Liver (tissue), 9 donors: ENCODE measurements around the gene C13orf42. TPM values are rescaled to one million over a fixed set of nuclear protein-coding genes. Genes with fewer than 3 reads are reported as not detected.

Experiments
- DNase-seq: peaks from one replicate; pipeline ENCODE4 v3.0.0-alpha.2; 2017; ENCODE audit warnings: low spot score
- H3K27ac ChIP-seq, 2 donors: one replicate each; pipeline ENCODE4 v1.7.0; 2013; ENCODE audit warnings: inconsistent platforms in 2 of 2, low read length in 2 of 2, control low read depth in 1 of 2, low read depth in 1 of 2, mild to moderate bottlenecking in 1 of 2
- H3K27me3 ChIP-seq, 4 donors: one replicate each; pipeline versions ENCODE4 v1.6.1 to v1.7.0; 2013; ENCODE audit warnings: low read length in 3 of 4, inconsistent platforms in 1 of 4, mild to moderate bottlenecking in 1 of 4, moderate library complexity in 1 of 4; ENCODE audit not compliant: control insufficient read depth in 4 of 4, insufficient read depth in 4 of 4
- H3K36me3 ChIP-seq, 4 donors: one replicate each; pipeline versions ENCODE4 v1.6.1 to v1.7.0; 2013; ENCODE audit warnings: low read length in 3 of 4, mild to moderate bottlenecking in 3 of 4, low read depth in 1 of 4, moderate library complexity in 1 of 4; ENCODE audit not compliant: control insufficient read depth in 4 of 4, insufficient read depth in 3 of 4
- H3K4me1 ChIP-seq, 4 donors: one replicate each; pipeline versions ENCODE4 v1.6.1 to v1.7.0; 2013; ENCODE audit warnings: low read length in 3 of 4, mild to moderate bottlenecking in 3 of 4, moderate library complexity in 1 of 4; ENCODE audit not compliant: control insufficient read depth in 4 of 4, insufficient read depth in 4 of 4
- H3K4me3 ChIP-seq, 3 donors: one replicate each; pipeline versions ENCODE4 v1.6.1 to v1.7.0; 2013; ENCODE audit warnings: low read length in 3 of 3, control low read depth in 1 of 3, low read depth in 1 of 3, mild to moderate bottlenecking in 1 of 3
- H3K9ac ChIP-seq, 2 donors: one replicate each; pipeline ENCODE4 v1.7.0; 2013; ENCODE audit warnings: low read length in 2 of 2, mild to moderate bottlenecking in 2 of 2, moderate library complexity in 2 of 2, control low read depth in 1 of 2, low read depth in 1 of 2
- H3K9me3 ChIP-seq, 4 donors: one replicate each; pipeline versions ENCODE4 v1.6.1 to v1.7.0; 2013; ENCODE audit warnings: low read length in 3 of 4; ENCODE audit not compliant: control insufficient read depth in 4 of 4
- ATF3 ChIP-seq: IDR thresholded peaks from 2 replicates; pipeline ENCODE4 v1.6.1; 2016; ENCODE audit warnings: antibody characterized with exemption
- CTCF ChIP-seq: fragments of 150-350 bp; IDR thresholded peaks from 2 replicates; pipeline ENCODE4 v1.5.1; 2017; ENCODE audit warnings: improper control_type of control experiment, low read depth, low read length; ENCODE audit not compliant: missing input control
- EGR1 ChIP-seq, 2 donors: IDR thresholded peaks; 2 replicates each; pipeline ENCODE4 v1.6.1; 2016 to 2018; ENCODE audit warnings: antibody characterized with exemption in 2 of 2, low read depth in 2 of 2
- FOXA1 ChIP-seq: IDR thresholded peaks from 2 replicates; pipeline ENCODE4 v1.6.1; 2016; ENCODE audit warnings: antibody characterized with exemption
- FOXA2 ChIP-seq: IDR thresholded peaks from 2 replicates; pipeline ENCODE4 v1.6.1; 2016; ENCODE audit warnings: antibody characterized with exemption
- GABPA ChIP-seq, 2 donors: IDR thresholded peaks in 1 of 2; conservative IDR thresholded peaks in 1 of 2; 2 replicates each; pipeline ENCODE4 v1.6.1; 2016; ENCODE audit warnings: antibody characterized with exemption in 2 of 2, mild to moderate bottlenecking in 1 of 2, moderate library complexity in 1 of 2
- HNF4A ChIP-seq, 2 donors: conservative IDR thresholded peaks; 2 replicates each; pipeline ENCODE4 v1.6.1; 2016; ENCODE audit warnings: antibody characterized with exemption in 2 of 2, mild to moderate bottlenecking in 2 of 2
- HNF4G ChIP-seq: IDR thresholded peaks from 2 replicates; pipeline ENCODE4 v1.6.1; 2016; ENCODE audit warnings: antibody characterized with exemption
- JUND ChIP-seq, 2 donors: IDR thresholded peaks; 2 replicates each; pipeline ENCODE4 v1.6.1; 2016; ENCODE audit warnings: antibody characterized with exemption in 2 of 2
- MAX ChIP-seq: IDR thresholded peaks from 2 replicates; pipeline ENCODE4 v1.6.1; 2016; ENCODE audit warnings: antibody characterized with exemption
- NR2F2 ChIP-seq: IDR thresholded peaks from 2 replicates; pipeline ENCODE4 v1.6.1; 2016; ENCODE audit warnings: antibody characterized with exemption
- RAD21 ChIP-seq, 2 donors: IDR thresholded peaks; 2 replicates each; pipeline ENCODE4 v1.6.1; 2016; ENCODE audit warnings: antibody characterized with exemption in 2 of 2, mild to moderate bottlenecking in 2 of 2
- REST ChIP-seq: IDR thresholded peaks from 2 replicates; pipeline ENCODE4 v1.6.1; 2016; ENCODE audit warnings: antibody characterized with exemption, mild to moderate bottlenecking
- RXRA ChIP-seq, 2 donors: IDR thresholded peaks; 2 replicates each; pipeline ENCODE4 v1.6.1; 2017 to 2018; ENCODE audit warnings: antibody characterized with exemption in 2 of 2, mild to moderate bottlenecking in 1 of 2
- TAF1 ChIP-seq: conservative IDR thresholded peaks from 2 replicates; pipeline ENCODE4 v1.6.1; 2016; ENCODE audit warnings: antibody characterized with exemption, mild to moderate bottlenecking
- YY1 ChIP-seq: IDR thresholded peaks from 2 replicates; pipeline ENCODE4 v1.6.1; 2016; ENCODE audit warnings: antibody characterized with exemption, mild to moderate bottlenecking
- ZBTB33 ChIP-seq: IDR thresholded peaks from 2 replicates; pipeline ENCODE4 v1.6.1; 2016; ENCODE audit warnings: antibody characterized with exemption
- WGBS: extraction: QIAGEN DNeasy Blood & Tissue Kit; methylation state at CpG from one replicate; pipeline ENCODE4 v1.1.7; 2013; 5-methylcytosine and 5-hydroxymethylcytosine counted together
- polyA plus RNA-seq, 2 donors: library from polyadenylated mRNA; stranded (reverse) in 1 of 2; unstranded in 1 of 2; fragments of 200-250 nt in 1 of 2; fragments of >200 nt in 1 of 2; fragmentation: Nextera tagmentation in 1 of 2; extraction: Ambion mirVana in 1 of 2; gene quantifications; one replicate each; pipeline versions ENCODE4 v1.2.1 to v1.2.3, GENCODE V29; 2013 to 2015
- total RNA-seq, 2 donors: library from RNA; depleted of rRNA; stranded (reverse); fragments of >200 nt; gene quantifications; one replicate each; pipeline ENCODE4 v1.2.3, GENCODE V29; 2014
- donor health status: healthy.
- donor health status: healthy.
- donor health status: healthy.
- donor health status: healthy.
- donor health status: healthy.

Gene C13orf42
- total and polyA plus RNA-seq, 4 donors = 0.08 TPM; not detected in 3

- no peak for TF ChIP-seq FOXA1
- no peak for TF ChIP-seq EGR1 (IDR thresholded peaks at IDR 0.05; ENCODE audit: low read depth in 2 of 2)
- no peak for TF ChIP-seq TAF1
- no peak for TF ChIP-seq RAD21 (IDR thresholded peaks at IDR 0.05)
- no peak for TF ChIP-seq YY1
- no peak for TF ChIP-seq GABPA (IDR thresholded peaks at IDR 0.05 in 1 of 2, conservative IDR thresholded peaks at IDR 0.05 in 1 of 2)
- TF ChIP-seq RXRA (IDR thresholded peaks at IDR 0.05) = no peak
- TF ChIP-seq HNF4G = no peak
- no peak for TF ChIP-seq ZBTB33
- TF ChIP-seq HNF4A (conservative IDR thresholded peaks at IDR 0.05) = no peak
- TF ChIP-seq REST = no peak
- TF ChIP-seq MAX = no peak
- no peak for TF ChIP-seq ATF3
- TF ChIP-seq FOXA2 = no peak
- TF ChIP-seq NR2F2 = no peak
- Histone ChIP-seq H3K9ac (no peak overlapping the region), H3K4me1 (no peaks in the 10 kb centered on the region), H3K9me3 (no peaks in the 10 kb centered on the region), H3K36me3 (no peaks in the 10 kb centered on the region), H3K27me3 (no peaks in the 10 kb centered on the region), H3K27ac (no peak overlapping the region), H3K4me3 (no peak overlapping the region)
- DNase-seq = no peak
Measured at GRCh38 chr13:51048616-51049015, 62.5 kb downstream of the C13orf42 start.

- 94% methylated on average over 2 of the region's 2 CpGs for WGBS
Measured at GRCh38 chr13:51048166-51048461, 63.0 kb downstream of the C13orf42 start.

More at GRCh38 chr13:51048166-51048461, 63.0 kb downstream of the C13orf42 start:
- no peaks in the 10 kb centered on the region for H3K36me3 ChIP-seq
- no peak overlapping the region for H3K4me3 ChIP-seq
- TF ChIP-seq FOXA1 (no peak), JUND (IDR thresholded peaks at IDR 0.05) (no peak), RAD21 (IDR thresholded peaks at IDR 0.05) (no peak), YY1 (no peak), FOXA2 (no peak), EGR1 (IDR thresholded peaks at IDR 0.05; ENCODE audit: low read depth in 2 of 2) (no peak), CTCF (no peak)
- no peaks in the 10 kb centered on the region for H3K4me1 ChIP-seq
- no peak overlapping the region for H3K9ac ChIP-seq
- H3K27me3 ChIP-seq = no peaks in the 10 kb centered on the region
- DNase-seq = no peak
- H3K27ac ChIP-seq = no peak overlapping the region
- no peaks in the 10 kb centered on the region for H3K9me3 ChIP-seq
